GM21423 (cell line): ENCODE measurements around the gene DNAJC4.

Experiments
- ATAC-seq: cut with Tn5 transposase; IDR thresholded peaks from one replicate; pipeline ENCODE4 v1.9.1; 2021; ENCODE audit warnings: mild to moderate bottlenecking, moderate library complexity; ENCODE audit not compliant: unreplicated experiment

Gene DNAJC4

DNA sequence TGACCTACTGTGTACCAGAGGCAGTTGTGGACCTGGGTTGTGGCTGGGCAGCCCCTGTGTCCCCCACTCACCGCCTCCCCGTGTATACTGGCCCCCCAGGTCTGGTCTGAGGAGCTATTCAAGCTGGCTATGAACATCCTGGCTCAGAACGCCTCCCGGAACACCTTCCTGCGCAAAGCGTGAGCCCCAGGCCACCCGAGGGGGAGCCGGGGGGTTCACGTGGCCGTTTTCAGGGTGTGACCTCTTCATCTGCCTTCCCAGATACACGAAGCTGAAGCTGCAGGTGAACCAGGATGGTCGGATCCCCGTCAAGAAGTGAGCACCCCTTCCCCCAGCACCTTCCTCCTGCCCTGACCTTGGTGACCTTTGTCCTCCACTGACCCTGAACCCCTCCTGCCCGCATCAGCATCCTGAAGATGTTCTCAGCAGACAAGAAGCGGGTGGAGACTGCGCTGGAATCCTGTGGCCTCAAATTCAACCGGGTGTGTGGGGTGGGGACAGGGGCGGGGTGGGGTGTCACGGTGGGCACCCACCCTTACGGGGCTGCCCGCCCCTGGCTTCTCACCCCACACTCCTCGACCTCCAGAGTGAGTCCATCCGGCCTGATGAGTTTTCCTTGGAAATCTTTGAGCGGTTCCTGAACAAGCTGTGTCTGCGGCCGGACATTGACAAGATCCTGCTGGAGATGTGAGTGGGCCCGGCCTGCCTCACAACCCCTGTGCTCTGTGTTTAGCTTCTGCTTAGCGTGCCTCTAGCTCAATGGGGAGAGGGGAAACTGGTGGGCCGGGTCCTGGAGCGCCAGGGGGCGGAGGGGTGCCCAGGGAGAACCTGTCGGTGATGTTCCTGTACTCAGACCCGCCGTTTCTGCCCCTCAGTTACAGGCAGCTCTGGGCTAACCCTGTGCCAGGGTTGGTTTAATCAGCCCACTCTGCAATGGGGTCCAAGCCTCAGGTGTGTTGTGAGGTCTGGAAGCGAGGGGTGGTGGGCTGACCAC is 25.1 kb downstream of the DNAJC4 start:
- ATAC-seq = no peak

DNA sequence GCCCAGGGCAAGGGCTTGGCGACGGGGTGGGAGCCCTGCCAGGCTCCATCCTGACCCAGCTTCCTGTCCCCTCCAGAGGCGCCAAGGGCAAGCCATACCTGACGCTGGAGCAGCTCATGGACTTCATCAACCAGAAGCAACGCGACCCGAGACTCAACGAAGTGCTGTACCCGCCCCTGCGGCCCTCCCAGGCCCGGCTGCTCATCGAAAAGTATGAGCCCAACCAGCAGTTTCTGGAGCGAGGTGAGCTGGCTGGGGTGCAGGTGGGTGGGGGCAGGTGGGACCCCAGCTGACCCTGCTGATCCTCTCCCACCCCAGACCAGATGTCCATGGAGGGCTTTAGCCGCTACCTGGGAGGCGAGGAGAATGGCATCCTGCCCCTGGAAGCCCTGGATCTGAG is 26.0 kb downstream of the DNAJC4 start:
- no peak for ATAC-seq

DNA sequence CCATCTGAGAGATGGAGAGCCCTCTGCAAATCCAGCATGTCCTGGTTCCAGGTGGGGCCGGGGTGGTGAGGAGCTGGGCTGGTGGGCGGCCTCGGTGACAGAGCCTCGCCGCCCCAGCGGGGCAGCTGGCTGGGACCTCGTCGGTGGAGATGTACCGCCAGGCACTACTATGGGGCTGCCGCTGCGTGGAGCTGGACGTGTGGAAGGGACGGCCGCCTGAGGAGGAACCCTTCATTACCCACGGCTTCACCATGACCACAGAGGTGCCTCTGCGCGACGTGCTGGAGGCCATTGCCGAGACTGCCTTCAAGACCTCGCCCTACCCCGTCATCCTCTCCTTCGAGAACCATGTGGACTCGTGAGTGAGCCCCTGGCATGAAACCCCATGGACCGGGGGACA is 28.0 kb downstream of the DNAJC4 start:
- ATAC-seq = no peak

DNA sequence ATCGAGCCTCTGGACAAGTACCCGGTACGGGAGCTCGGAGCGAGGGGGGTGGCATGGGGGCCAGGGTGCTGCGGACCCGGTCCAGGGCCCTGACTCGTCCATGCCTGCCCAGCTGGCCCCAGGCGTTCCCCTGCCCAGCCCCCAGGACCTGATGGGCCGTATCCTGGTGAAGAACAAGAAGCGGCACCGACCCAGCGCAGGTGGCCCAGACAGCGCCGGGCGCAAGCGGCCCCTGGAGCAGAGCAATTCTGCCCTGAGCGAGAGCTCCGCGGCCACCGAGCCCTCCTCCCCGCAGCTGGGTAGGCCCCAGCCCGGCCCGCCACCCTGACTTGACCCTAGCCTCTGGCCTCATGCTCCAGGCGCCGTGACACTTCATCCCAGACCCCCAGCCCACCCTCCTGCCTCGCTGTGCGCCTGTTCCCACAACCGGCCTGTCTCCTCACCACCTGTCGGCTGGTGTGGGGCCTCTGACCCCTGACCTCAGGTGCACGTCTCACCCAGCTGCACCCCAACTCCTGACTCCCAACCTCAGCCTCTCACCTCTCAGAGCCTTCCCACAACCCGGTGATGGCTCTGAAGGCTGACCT is 28.7 kb downstream of the DNAJC4 start:
- no peak for ATAC-seq

DNA sequence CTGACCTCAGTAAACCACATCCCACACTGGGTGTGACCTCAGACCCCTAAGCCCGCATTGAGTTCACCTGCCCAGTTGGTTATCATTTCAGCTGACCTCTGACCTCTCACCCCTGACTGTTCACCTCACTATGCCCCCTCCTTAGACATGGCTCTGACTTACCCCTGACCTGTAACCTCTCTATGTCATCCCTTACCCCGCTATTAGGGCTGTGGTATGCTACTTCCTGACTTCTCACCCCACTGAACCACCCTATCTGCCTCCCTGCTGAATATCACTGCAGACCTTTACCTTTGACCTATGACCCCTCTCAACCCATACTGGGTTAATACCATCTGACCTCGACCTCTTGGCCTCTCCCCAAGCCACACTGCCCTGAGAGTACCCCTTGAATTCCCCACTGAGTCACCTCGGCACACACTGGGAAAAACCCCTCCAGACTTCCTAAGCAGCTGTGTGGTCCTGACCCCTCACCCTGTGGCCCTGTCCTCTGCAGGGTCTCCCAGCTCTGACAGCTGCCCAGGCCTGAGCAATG is 29.3 kb downstream of the DNAJC4 start:
- ATAC-seq = no peak

DNA sequence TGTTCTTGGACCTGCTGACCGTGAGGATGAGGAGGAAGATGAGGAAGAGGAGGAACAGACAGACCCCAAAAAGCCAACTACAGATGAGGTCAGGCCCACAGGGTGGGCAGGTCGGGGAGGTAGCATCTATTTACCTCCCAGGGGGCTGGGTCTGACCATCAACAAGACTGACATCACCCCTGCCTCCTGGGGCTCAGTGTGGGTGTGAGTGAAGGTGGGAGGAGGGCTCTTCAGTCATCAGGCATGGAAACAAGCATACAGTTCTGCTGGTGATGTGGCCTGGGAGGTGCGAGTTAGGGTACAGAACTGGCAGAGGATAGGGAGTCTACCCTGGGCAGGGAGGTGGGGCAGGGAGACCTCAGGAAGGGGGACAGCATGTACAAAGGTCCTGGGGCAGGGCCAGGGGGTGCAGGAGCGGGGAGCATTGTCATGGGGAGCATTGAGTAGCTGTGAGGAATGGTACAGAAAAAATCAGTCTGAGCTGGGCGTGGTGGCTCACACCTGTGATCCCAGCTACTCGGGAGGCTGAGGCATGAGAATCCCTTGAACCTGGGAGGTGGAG is 29.9 kb downstream of the DNAJC4 start:
- ATAC-seq = no peak

DNA sequence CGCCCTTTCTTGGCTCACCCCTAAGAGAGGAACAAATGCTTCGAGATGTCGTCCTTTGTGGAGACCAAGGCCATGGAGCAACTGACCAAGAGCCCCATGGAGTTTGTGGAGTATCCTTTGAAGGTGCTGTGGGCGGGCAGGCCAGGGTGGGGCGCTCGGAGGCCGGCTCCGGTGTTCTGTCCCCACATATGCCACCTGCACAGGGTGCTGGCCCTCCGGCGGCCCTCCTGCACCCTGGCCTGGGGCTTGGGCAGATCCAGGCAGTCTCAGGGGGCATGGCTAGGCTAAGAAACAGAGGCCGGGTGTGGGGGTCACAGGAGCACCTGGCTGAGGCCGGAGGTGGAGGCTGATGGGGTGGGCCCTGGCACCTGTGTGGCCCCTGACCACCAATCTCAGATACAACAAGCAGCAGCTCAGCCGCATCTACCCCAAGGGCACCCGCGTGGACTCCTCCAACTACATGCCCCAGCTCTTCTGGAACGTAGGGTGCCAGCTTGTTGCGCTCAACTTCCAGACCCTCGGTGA is 31.3 kb downstream of the DNAJC4 start:
- no peak for ATAC-seq

DNA sequence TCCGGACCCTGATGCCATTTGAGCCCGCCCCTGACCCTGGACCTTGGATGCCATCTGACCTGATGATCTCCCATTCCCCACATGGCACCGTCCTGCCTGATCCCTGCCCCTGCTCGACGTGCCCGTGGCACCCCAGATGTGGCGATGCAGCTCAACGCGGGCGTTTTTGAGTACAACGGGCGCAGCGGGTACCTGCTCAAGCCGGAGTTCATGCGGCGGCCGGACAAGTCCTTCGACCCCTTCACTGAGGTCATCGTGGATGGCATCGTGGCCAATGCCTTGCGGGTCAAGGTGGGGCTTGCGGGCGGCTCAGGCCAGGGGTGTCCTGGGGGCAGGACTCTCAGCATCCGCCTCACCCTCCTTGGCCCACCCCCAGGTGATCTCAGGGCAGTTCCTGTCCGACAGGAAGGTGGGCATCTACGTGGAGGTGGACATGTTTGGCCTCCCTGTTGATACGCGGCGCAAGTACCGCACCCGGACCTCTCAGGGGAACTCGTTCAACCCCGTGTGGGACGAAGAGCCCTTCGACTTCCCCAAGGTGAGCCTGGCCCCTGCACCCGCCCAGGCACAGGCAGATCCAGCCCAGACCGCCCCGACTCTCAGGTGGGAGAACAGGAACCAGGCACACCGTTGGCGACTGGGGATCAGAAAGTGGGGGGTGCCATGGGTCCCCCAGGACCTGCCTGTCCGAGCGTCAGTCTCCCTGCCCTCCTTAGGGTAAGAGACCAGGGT is 32.1 kb downstream of the DNAJC4 start:
- ATAC-seq = no peak

DNA sequence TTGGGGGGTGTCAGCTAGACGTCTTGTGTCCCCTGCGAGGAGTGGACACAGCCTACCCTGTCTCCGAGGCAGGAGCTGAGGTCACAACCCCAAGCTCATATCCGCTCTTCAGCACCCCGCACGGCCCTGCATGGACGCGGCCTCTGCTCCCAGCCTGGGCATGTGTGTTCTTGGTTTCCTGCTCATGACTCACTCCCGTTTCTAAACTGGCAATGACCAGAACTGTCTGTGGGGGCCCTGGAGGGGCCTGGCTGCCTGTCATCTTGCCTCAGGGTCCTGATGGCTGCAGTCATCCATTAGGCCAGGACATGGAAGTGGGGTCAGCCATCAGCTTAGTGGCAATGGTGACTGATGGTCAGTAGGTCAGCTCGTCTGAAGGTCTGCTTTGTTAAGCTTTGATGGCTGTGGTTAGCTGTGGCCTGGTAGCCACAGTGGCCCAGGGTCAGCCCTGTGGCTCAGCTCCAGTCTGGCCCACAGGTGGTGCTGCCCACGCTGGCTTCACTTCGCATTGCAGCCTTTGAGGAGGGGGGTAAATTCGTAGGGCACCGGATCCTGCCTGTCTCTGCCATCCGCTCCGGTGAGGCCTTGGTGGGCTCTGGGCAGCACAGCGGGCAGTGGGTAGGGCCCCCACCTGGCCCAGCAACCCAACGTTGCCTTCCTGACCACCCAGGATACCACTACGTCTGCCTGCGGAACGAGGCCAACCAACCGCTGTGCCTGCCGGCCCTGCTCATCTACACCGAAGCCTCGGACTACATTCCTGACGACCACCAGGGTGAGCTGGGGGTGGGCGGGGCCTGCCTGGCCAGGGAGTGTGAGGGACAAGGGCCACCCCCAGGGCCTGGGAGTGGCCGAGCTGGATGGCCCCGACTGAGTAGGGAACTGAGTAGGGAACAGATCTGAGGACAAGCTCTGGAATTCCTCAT is 32.9 kb downstream of the DNAJC4 start:
- ATAC-seq = no peak

DNA sequence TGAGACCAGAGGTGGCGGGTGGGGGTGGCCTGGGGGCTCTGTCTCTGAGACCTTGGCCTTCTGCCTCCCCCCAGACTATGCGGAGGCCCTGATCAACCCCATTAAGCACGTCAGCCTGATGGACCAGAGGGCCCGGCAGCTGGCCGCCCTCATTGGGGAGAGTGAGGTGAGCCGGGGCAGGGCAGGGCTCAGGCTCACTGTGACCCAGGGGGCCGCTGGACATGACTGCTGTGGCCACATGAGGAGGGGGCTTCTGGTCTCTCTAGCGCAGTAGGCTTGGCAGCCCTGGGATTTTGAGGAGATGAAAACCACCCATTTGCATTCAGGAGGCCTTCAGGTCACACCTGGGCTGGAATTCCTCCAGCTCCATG is 33.6 kb downstream of the DNAJC4 start:
- no peak for ATAC-seq

DNA sequence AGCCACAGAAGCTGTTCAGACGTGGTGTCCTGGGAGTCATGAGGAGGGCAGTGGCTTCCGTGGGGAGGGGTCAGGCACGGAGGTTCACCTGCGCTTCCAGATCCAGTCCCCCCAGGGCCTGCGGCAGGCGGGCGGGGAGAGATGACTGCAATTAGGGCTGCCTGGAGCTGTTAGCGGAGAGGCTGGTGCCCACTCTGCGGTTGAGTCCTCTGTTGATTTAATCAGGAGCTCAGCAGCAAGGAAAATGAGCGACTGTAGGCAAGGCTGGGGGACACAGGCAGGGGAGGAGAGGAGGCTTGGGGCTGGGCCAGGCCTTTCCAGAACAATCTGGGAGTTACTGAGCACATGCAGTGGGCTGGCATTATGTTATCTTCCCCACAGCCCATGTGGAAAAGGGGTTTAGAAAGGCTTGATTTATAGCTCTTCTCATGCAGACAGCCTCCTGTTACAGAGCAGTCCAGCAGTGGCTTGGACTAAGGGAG is 34.1 kb downstream of the DNAJC4 start:
- ATAC-seq = no peak

DNA sequence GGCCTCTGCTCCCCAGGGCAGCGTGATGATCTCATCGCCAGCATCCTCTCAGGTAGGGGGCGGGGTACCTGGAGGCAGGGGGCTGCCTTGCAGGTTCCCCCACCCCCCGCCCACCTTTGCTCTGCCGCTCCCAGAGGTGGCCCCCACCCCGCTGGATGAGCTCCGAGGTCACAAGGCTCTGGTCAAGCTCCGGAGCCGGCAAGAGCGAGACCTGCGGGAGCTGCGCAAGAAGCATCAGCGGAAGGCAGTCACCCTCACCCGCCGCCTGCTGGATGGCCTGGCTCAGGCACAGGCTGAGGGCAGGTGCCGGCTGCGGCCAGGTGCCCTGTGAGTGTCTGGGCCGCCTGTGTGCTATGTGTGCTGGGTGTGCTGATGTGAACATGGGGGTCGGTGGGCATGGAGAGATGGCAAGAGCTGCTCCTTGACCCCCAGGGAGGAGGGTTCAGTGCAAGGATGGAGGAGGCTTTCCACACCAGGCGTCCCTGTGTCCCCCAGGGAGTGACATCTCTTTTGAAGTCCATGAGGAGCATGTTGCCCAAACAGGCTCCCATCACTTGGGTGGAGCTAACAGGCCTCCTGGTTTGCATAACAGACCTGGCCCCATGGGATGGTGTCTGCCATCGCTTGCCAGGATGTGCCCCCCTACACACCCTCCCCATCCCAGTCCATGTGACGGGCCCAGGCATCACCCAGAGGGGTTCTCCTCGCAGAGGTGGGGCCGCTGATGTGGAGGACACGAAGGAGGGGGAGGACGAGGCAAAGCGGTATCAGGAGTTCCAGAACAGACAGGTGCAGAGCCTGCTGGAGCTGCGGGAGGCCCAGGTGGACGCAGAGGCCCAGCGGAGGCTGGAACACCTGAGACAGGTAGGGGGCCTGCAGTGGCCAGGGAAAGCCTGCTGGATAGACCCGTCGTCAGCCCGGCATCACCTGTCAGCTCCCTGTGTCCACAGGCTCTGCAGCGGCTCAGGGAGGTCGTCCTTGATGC is 35.1 kb downstream of the DNAJC4 start:
- no peak for ATAC-seq

DNA sequence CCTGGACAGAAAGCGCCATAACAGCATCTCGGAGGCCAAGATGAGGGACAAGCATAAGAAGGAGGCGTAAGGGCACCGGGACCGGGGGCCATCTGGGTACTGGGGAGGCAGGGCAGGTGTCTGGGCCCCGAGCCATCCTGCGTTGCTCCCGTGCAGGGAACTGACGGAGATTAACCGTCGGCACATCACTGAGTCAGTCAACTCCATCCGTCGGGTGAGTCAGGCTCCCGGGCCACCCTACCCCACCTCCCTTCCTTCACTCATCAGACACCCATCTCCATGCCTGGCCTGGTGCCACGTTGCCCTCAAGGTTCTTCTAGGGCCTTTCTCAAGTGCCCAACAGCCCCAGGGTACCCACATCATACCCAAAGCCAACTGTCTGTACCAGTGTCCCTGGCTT is 36.0 kb downstream of the DNAJC4 start:
- ATAC-seq = no peak

DNA sequence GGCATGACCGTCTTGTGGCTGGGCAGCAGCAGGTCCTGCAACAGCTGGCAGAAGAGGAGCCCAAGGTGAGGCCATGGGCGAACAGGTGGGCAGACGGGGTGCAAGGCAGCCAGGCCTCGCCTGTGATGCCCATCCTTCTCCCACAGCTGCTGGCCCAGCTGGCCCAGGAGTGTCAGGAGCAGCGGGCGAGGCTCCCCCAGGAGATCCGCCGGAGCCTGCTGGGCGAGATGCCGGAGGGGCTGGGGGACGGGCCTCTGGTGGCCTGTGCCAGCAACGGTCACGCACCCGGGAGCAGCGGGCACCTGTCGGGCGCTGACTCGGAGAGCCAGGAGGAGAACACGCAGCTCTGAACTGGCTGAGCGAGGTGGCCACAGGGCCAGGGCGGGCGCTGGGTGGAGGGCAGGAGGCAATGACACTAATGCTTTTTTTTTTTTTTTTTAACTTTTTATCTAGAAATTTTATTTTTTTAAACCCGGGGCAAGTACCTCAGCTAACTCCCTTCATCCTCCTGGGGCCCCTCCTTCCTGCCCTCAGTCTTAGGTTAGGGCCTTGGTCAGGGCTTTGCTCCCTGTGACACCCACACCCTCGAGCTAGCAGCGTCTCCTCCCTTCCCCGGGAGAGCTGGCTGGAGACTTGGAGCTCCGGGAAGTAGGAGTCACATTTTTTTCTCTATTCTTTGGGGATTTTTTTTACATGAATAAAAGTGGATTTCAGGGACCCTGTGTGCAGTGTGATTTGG is 37.0 kb downstream of the DNAJC4 start:
- ATAC-seq = no peak

DNA sequence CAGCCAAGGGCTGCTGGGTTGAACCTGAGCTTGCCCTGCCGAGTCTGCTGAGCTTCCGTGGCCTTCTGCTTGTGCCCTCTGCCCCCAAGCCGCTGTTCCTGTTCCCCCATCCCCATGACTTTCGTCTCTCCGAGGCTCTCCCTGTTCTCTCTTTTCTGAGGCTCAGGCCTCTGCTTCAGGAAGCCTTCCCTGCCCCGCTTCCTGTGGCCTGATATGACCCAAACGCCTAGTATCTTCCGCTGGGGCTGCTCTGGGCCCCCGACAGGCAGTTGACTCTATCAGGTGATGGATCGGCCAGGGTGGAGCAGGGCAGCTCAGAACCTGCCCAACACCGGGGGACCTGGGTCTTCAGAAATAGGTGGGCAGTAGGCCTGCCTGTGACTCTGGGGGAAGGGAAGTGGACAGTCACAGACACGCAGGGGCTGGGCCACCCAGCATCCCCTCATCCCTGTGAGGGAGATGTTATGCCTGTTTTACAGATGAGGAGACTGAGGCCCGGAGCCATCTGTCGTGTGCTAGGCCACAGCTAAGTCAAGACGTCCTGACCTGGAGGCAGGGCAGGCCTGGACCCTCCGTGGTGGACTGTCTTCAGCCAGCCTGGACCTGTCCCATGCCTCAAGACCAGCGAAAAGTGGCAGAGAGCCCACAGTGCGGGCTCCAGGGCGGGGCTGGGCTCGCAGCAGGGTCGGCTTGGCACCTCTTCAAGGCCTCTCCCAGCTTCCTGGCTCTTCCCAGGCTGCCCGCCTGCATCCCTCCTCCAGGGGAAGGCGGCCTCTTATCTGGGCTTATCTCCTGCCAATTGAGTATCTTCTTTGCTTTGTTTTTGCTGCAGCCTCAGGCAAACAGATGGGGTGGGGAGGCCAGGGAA is 37.9 kb downstream of the DNAJC4 start:
- no peak for ATAC-seq

DNA sequence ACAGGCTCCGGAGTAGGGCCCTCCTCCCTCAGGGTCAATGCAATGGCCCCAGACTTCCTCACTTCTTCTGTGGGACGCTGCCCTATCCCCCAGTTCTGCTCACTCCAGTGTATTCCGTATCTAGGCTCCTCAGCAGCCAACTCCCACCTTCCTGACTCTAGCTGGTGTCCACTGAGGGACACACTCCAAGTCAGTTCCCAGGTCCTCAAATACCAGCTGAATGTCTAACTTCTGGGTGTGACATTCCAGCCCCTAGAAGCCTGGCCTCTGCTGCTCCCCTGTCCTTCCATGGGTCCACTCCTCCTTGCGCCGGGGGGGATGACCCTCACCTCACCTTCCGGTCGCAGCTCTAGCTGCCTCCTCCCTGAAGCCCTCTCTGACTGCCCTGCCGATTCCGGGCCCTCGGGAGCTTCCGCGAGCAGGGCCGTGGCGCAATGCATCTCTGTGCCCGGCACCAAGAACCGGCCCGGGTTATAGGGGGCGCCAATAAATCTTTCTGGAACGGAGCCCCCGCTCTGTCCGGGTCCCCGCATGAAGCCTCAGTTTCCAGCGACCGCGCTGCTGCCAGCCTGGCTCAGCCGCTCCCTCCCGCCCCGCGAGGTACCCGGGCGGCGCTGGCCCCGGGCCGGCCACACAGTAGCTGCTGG is 38.7 kb downstream of the DNAJC4 start:
- ATAC-seq = peak; percentile 10
